ENCODE measurements around the gene SLC4A11.

DNA sequence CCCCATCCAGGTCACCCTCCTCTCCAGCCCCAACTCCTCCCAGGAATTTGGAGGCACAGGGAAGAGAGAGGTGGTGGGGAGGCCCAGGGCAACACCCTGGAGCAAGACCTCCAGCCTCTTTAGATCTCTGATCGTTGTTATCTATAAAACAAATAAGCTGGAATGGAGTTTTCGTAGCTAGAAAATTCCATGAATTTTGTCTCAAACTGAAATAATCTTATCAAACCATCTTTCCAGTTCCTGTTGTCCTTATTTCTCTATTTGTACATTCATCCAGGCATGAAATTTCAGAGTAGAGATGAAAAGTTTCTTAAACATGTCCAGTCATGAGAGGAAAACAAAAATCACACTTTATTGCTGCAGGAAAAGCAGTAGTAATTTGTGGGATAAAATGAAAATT is 6.2 kb upstream of the SLC4A11 start:
- no peak for TF ChIP-seq POLR2A (IDR thresholded peaks at IDR 0.05)
- TF ChIP-seq, protein P1, sequence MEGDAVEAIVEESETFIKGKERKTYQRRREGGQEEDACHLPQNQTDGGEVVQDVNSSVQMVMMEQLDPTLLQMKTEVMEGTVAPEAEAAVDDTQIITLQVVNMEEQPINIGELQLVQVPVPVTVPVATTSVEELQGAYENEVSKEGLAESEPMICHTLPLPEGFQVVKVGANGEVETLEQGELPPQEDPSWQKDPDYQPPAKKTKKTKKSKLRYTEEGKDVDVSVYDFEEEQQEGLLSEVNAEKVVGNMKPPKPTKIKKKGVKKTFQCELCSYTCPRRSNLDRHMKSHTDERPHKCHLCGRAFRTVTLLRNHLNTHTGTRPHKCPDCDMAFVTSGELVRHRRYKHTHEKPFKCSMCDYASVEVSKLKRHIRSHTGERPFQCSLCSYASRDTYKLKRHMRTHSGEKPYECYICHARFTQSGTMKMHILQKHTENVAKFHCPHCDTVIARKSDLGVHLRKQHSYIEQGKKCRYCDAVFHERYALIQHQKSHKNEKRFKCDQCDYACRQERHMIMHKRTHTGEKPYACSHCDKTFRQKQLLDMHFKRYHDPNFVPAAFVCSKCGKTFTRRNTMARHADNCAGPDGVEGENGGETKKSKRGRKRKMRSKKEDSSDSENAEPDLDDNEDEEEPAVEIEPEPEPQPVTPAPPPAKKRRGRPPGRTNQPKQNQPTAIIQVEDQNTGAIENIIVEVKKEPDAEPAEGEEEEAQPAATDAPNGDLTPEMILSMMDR (IDR thresholded peaks at IDR 0.05) = no peak
